Bronchial epithelial cell (primary cell): Measurements from ENCODE around the gene SPON1. TPM values are rescaled to one million over a fixed set of nuclear protein-coding genes. Genes with fewer than 3 reads are reported as not detected.
"Not testable (repeated sequence)": the region's sequence is repeated elsewhere in the genome, so short reads cannot be mapped to it uniquely, and the experiment has no call there.

Experiments used
- DNase-seq: peaks from one replicate; pipeline ENCODE4 v3.0.0-alpha.2; 2010; ENCODE audit warnings: low read depth
- FAIRE-seq: peaks from 2 replicates; lab custom pipeline; 2011; peaks lifted over from hg19 to GRCh38; lab: Jason Lieb, UNC
- H3K27me3 ChIP-seq: 2 replicates; pipeline ENCODE4 v1.5.1; 2011; ENCODE audit warnings: low read length; ENCODE audit not compliant: control insufficient read depth, insufficient read depth
- H3K36me3 ChIP-seq: 2 replicates; pipeline ENCODE4 v1.5.1; 2011; ENCODE audit warnings: low read length; ENCODE audit not compliant: control insufficient read depth, insufficient read depth
- H3K4me3 ChIP-seq: 2 replicates; pipeline ENCODE4 v1.5.1; 2011; ENCODE audit warnings: mild to moderate bottlenecking, low read depth, low read length, control low read depth
- total RNA-seq: library from RNA; depleted of rRNA; stranded (reverse); fragments of >200 nt; gene quantifications from 2 replicates; pipeline ENCODE4 v1.2.1, GENCODE V29; 2014
- TF ChIP-seq, protein P1 (sequence below): IDR thresholded peaks from 2 replicates; pipeline ENCODE4 v1.5.1; 2011; ENCODE audit warnings: mild to moderate bottlenecking, moderate library complexity, low read length, control low read depth, inconsistent platforms; ENCODE audit not compliant: insufficient read depth, severe bottlenecking

SPON1 gene
- total RNA-seq, 1 donor from 2014 or later = 0.26 TPM

DNA sequence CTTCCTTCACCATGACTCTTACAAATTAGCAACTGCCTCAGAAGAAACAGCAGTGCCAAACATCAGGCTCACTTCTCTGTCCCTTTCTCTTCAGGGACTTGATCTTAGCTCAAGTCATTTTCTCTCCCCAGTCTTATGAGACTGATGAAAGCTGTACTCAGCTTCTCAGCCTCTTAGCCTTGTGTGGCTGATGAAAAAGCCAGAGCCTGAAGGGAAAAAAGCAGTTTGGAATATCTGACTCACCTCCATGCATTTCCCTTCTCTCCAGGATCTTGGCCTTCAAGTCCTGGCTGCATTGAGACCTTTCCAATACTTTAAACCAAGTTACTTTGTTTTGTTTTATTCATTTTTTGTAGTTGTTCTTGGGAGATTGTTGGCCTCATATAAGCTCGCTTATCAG lies 195.9 kb downstream of the SPON1 start:
- DNase-seq (peak; percentile 21), FAIRE-seq (no peak)
- Histone ChIP-seq H3K27me3 (no peaks in the 10 kb centered on the region), H3K36me3 (no peaks in the 10 kb centered on the region), H3K4me3 (no peak overlapping the region)
- TF ChIP-seq, protein P1, sequence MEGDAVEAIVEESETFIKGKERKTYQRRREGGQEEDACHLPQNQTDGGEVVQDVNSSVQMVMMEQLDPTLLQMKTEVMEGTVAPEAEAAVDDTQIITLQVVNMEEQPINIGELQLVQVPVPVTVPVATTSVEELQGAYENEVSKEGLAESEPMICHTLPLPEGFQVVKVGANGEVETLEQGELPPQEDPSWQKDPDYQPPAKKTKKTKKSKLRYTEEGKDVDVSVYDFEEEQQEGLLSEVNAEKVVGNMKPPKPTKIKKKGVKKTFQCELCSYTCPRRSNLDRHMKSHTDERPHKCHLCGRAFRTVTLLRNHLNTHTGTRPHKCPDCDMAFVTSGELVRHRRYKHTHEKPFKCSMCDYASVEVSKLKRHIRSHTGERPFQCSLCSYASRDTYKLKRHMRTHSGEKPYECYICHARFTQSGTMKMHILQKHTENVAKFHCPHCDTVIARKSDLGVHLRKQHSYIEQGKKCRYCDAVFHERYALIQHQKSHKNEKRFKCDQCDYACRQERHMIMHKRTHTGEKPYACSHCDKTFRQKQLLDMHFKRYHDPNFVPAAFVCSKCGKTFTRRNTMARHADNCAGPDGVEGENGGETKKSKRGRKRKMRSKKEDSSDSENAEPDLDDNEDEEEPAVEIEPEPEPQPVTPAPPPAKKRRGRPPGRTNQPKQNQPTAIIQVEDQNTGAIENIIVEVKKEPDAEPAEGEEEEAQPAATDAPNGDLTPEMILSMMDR = no peak

DNA sequence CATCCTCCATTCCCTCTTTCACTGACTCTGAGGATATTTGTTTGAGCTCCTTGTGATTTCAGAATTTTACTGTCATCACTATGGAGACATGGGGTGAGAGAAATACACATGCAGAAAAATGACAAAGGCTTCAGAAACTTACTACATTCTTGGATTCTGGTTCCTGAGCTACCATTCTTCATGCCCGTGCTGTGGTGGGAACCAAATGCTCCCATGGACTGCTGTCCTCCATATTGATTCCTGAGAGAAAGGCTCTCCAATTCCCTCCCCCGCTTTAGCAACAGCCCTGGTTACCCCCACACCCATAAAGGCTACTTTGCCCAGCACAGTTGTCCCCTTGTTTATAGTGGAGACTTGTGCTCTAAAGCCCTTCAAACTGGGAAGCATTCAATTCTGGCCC lies 201.1 kb downstream of the SPON1 start:
- H3K36me3 ChIP-seq = no peaks in the 10 kb centered on the region
- FAIRE-seq = no peak
- DNase-seq = no peak
- TF ChIP-seq, protein P1 = no peak
- H3K4me3 ChIP-seq = no peak overlapping the region
- no peaks in the 10 kb centered on the region for H3K27me3 ChIP-seq

DNA sequence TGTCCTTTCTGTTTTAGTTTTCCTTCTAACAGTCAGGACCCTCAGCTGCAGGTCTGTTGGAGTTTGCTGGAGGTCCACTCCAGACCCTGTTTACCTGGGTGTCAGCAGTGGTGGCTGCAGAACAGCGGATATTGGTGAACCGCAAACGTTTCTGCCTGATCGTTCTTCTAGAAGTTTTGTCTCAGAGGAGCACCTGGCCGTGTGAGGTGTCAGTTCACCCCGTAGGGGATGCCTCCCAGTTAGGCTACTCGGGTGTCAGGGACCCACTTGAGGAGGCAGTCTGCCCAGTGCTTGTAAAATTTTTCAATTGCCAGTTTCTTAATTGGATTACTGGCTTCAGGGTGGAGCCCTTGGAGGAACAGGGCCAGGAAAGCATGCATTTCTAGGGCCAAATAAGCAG lies 211.2 kb downstream of the SPON1 start:
- not testable (repeated sequence) for H3K36me3 ChIP-seq, H3K27me3 ChIP-seq, H3K4me3 ChIP-seq, FAIRE-seq, DNase-seq

DNA sequence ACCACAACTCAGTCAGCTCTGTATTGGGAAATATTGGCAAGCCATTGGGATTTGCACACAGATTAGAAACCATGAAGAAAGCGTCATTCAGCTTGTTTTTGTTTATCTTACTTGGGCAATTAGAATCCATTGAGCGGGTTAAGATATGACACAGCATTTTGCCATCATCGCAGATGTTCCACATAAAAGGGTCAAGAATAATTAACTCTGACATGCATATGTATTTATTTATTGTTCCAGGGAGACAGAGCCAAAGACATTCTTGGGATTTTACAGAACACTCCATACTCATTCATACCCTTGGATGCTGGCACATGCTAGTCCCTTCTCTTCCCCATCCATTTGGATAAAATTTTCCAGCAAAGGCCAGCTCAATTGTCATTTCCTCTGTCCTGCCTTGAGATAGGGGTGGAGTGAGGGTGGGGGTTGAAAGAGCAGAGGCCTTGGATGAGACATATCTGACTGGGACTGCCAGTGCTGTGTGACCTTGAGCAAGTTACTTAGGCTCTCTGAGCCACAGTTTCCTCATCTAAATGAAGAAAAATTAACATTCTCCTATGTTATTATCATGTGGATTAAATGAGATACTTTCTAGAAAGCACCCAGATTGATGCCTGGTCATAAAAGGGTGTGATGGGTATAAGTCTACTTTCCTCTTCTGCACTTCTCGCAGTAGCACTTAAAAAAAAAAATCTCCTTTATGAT lies 216.7 kb downstream of the SPON1 start:
- TF ChIP-seq, protein P1 = no peak
- DNase-seq = no peak

DNA sequence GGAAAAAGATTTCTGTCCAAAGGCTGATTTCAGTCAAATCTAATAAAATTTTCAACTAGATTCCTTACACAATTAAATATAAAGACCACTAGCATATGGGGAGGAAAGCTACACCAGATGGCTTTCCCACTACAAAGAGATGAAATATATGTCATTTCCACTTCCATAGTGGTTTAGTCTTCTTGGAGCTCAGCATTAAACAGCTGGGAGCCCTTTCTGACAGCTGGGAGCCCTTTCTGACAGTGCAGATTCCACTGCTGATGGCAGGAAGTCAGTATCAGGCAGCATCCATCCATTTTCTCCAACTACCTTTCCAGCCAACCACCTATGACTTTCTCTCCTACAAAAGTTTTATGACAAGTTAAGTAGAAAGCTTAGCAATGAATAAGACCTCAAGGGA lies 218.6 kb downstream of the SPON1 start:
- no peak for DNase-seq
- no peak overlapping the region for H3K4me3 ChIP-seq
- peaks cover 2% of the 10 kb centered on the region for H3K27me3 ChIP-seq
- TF ChIP-seq, protein P1 = no peak
- no peak for FAIRE-seq
- no peaks in the 10 kb centered on the region for H3K36me3 ChIP-seq

More for the DNA sequence above, 216.7 kb downstream of the SPON1 start:
- Histone ChIP-seq H3K4me3 (no peak overlapping the region), H3K36me3 (no peaks in the 10 kb centered on the region), H3K27me3 (peaks cover 2% of the 10 kb centered on the region)
- FAIRE-seq = no peak

DNA sequence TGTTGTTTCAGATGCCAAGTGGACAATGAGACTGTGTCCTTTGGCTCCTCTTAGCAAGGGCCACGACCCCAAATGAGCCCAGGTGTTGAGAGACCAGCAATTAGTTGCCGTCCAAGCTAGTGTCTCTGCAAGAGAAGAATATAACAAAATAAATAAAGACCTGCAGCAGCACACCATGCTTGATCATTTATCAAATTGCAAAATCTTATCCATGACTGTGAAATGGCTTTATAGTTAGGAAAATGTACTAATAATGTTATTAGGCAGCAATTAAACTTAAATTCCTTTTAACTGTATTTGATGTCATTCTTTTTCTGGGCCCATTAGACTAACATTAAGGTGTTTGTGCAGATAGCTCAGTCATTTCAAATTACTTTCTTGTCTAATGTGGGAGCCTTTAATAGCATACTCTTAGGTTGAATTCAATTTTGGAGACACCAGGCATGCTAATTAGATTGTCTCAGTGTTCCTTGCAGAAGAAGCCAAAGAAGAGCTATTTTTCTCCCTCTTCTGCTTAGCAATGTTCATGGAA lies 220.4 kb downstream of the SPON1 start:
- peaks cover 4% of the 10 kb centered on the region for H3K27me3 ChIP-seq
- H3K4me3 ChIP-seq = no peak overlapping the region
- no peak for DNase-seq
- no peaks in the 10 kb centered on the region for H3K36me3 ChIP-seq
- TF ChIP-seq, protein P1 = no peak
- FAIRE-seq = no peak
